SK-N-SH (cell line): Measurements from ENCODE around the gene CFAP57. TPM values are rescaled to one million over a fixed set of nuclear protein-coding genes. Genes with fewer than 3 reads are reported as not detected.

Experiments used
- CTCF ChIA-PET: fragments of 300-600, 350-600 bp; formaldehyde crosslinking; extraction: SDS; loops from one replicate; lab custom pipeline; 2021; lab: Yijun Ruan, JAX
- POLR2A ChIA-PET: fragments of 350-600 bp; sonication (Branson Sonifier 250); formaldehyde crosslinking; extraction: SDS; loops from one replicate; lab custom pipeline; 2020; ENCODE audit warnings: antibody characterized with exemption, inconsistent platforms; lab: Yijun Ruan, JAX
- DNase-seq: peaks from one replicate; pipeline ENCODE4 v3.0.0; 2012
- H2AFZ ChIP-seq: fragments of 200-600 bp; sonication (generic); 2 replicates; pipeline ENCODE4 v1.8.1; 2016; ENCODE audit warnings: antibody characterized with exemption, mild to moderate bottlenecking, low read depth
- H3F3A ChIP-seq: fragments of 200-600 bp; sonication (generic); replicated peaks from 2 replicates; pipeline ENCODE3; 2016; ENCODE audit warnings: antibody characterized with exemption, mild to moderate bottlenecking; ENCODE audit not compliant: insufficient read depth
- H3K27ac ChIP-seq, 2 experiments: fragments of 200-500 bp in 1 of 2; fragments of 200-600 bp in 1 of 2; sonication (Bioruptor generic) in 1 of 2; sonication (generic), shearing (Covaris generic) in 1 of 2; 2 replicates each; pipeline versions ENCODE4 v1.5.1 to v1.6.1; 2014 to 2016; ENCODE audit warnings: low read depth in 2 of 2, inconsistent platforms in 1 of 2, low read length in 1 of 2, mild to moderate bottlenecking in 1 of 2, mixed read lengths in 1 of 2
- H3K27me3 ChIP-seq: fragments of 200-600 bp; sonication (generic), shearing (Covaris generic); 2 replicates; pipeline ENCODE4 v1.6.1; 2016; ENCODE audit warnings: mixed run types; ENCODE audit not compliant: insufficient read depth
- H3K36me3 ChIP-seq, 2 experiments: fragments of 200-500 bp in 1 of 2; fragments of 200-600 bp in 1 of 2; sonication (Bioruptor generic) in 1 of 2; sonication (generic) in 1 of 2; replicated peaks in 1 of 2; 2 replicates each; pipeline versions ENCODE3 to v1.5.1; 2014 to 2016; ENCODE audit warnings: low read length in 1 of 2, mild to moderate bottlenecking in 1 of 2; ENCODE audit not compliant: insufficient read depth in 2 of 2, control insufficient read depth in 1 of 2
- H3K4me1 ChIP-seq, 2 experiments: fragments of 200-500 bp in 1 of 2; fragments of 200-600 bp in 1 of 2; sonication (Bioruptor generic) in 1 of 2; sonication (generic), shearing (Covaris generic) in 1 of 2; 2 replicates each; pipeline versions ENCODE4 v1.5.1 to v1.6.1; 2014 to 2016; ENCODE audit warnings: low read depth in 1 of 2, low read length in 1 of 2, mixed run types in 1 of 2; ENCODE audit not compliant: insufficient read depth in 2 of 2, control insufficient read depth in 1 of 2
- H3K4me2 ChIP-seq: fragments of 200-600 bp; sonication (generic), shearing (Covaris generic); 2 replicates; pipeline ENCODE4 v1.6.1; 2017; ENCODE audit warnings: mixed run types
- H3K4me3 ChIP-seq, 2 experiments: fragments of 200-500 bp in 1 of 2; fragments of 200-600 bp in 1 of 2; sonication (Bioruptor generic) in 1 of 2; sonication (generic), shearing (Covaris generic) in 1 of 2; 2 replicates each; pipeline versions ENCODE4 v1.5.1 to v1.8.1; 2014 to 2016; ENCODE audit warnings: low read depth in 2 of 2, inconsistent platforms in 1 of 2, low read length in 1 of 2, mild to moderate bottlenecking in 1 of 2, mixed read lengths in 1 of 2, moderate library complexity in 1 of 2
- H3K79me2 ChIP-seq: fragments of 200-600 bp; sonication (generic); 2 replicates; pipeline ENCODE4 v1.8.1; 2017; ENCODE audit warnings: mild to moderate bottlenecking; ENCODE audit not compliant: insufficient read depth
- H3K9ac ChIP-seq: fragments of 200-600 bp; sonication (generic); 2 replicates; pipeline ENCODE4 v1.6.1; 2017; ENCODE audit warnings: mixed run types
- H3K9me2 ChIP-seq: fragments of 200-600 bp; sonication (generic); 2 replicates; pipeline ENCODE4 v1.6.1; 2017; ENCODE audit warnings: mixed run types
- H3K9me3 ChIP-seq: fragments of 200-600 bp; sonication (generic); 2 replicates; pipeline ENCODE4 v1.6.1; 2017; ENCODE audit warnings: mixed run types, mild to moderate bottlenecking, moderate library complexity
- H4K20me1 ChIP-seq: fragments of 200-600 bp; sonication (generic); 2 replicates; pipeline ENCODE4 v1.6.1; 2017; ENCODE audit warnings: mild to moderate bottlenecking, mixed run types; ENCODE audit not compliant: insufficient read depth
- CTCF ChIP-seq: fragments of 200-600 bp; sonication (generic); IDR thresholded peaks from 2 replicates; pipeline ENCODE4 v1.6.1; 2017; ENCODE audit warnings: antibody characterized with exemption, mild to moderate bottlenecking, moderate library complexity
- EZH2phosphoT487 ChIP-seq: fragments of 200-600 bp; sonication (generic); IDR thresholded peaks from 2 replicates; pipeline ENCODE4 v1.6.1; 2017; ENCODE audit warnings: low read depth, mixed run types, mild to moderate bottlenecking, antibody characterized with exemption, moderate library complexity, borderline replicate concordance
- FOXJ3 ChIP-seq: sonication (generic); formaldehyde crosslinking; IDR thresholded peaks from 2 replicates; pipeline ENCODE4 v1.5.1; 2020; ENCODE audit warnings: mild to moderate bottlenecking, missing genetic modification reagents
- FOXM1 ChIP-seq: IDR thresholded peaks from 2 replicates; pipeline ENCODE4 v1.4.0; 2012; ENCODE audit warnings: low read depth, mild to moderate bottlenecking
- GABPA ChIP-seq: IDR thresholded peaks from 2 replicates; pipeline ENCODE4 v1.4.0; 2012; ENCODE audit warnings: low read depth, mild to moderate bottlenecking
- JUND ChIP-seq: IDR thresholded peaks from 2 replicates; pipeline ENCODE4 v1.4.0; 2012
- MEF2A ChIP-seq: IDR thresholded peaks from 2 replicates; pipeline ENCODE4 v1.4.0; 2012; ENCODE audit warnings: low read depth, borderline replicate concordance
- NFIC ChIP-seq: IDR thresholded peaks from 2 replicates; pipeline ENCODE4 v1.4.0; 2012; ENCODE audit warnings: borderline replicate concordance
- PBX3 ChIP-seq: IDR thresholded peaks from 2 replicates; pipeline ENCODE4; 2012
- POLR2AphosphoS5 ChIP-seq: IDR thresholded peaks from 2 replicates; pipeline ENCODE4 v1.6.1; 2012; ENCODE audit warnings: low read depth, low read length
- RAD21 ChIP-seq: IDR thresholded peaks from 2 replicates; pipeline ENCODE4 v1.6.1; 2012; ENCODE audit warnings: mild to moderate bottlenecking, low read length
- REST ChIP-seq: IDR thresholded peaks from 2 replicates; pipeline ENCODE4 v1.6.1; 2012; ENCODE audit warnings: mild to moderate bottlenecking, low read depth, low read length, moderate library complexity
- SIN3A ChIP-seq: IDR thresholded peaks from 2 replicates; pipeline ENCODE4 v1.6.1; 2012; ENCODE audit warnings: low read depth, mild to moderate bottlenecking, low read length, moderate library complexity, borderline replicate concordance
- USF1 ChIP-seq: IDR thresholded peaks from 2 replicates; pipeline ENCODE4 v1.4.0; 2012; ENCODE audit warnings: low read depth, borderline replicate concordance
- USF2 ChIP-seq: fragments of 150-350 bp; IDR thresholded peaks from 2 replicates; pipeline ENCODE4 v1.6.1; 2017; ENCODE audit warnings: antibody characterized with exemption, low read length, low read depth, borderline replicate concordance
- YY1 ChIP-seq: IDR thresholded peaks from 2 replicates; pipeline ENCODE4 v1.4.0; 2012; ENCODE audit warnings: low read depth, mild to moderate bottlenecking
- ZBTB33 ChIP-seq: IDR thresholded peaks from 2 replicates; pipeline ENCODE4 v1.4.0; 2012; ENCODE audit warnings: low read depth, borderline replicate concordance
- WGBS: methylation state at CpG from one replicate; pipeline ENCODE4 v1.1.6; 2017; ENCODE audit warnings: low lambda C conversion rate; 5-methylcytosine and 5-hydroxymethylcytosine counted together
- polyA plus RNA-seq, 3 experiments: library from polyadenylated mRNA; depleted of rRNA; stranded (reverse); fragments of >200 nt; gene quantifications; 2 replicates each; pipeline ENCODE4 v1.2.3, GENCODE V29; 2012

Gene CFAP57
- polyA plus RNA-seq, 1 of the 3 experiments (the other 2 are of a cell fraction): 0.36 TPM

GRCh38 chr1:43247256-43247921, 75.3 kb downstream of the CFAP57 start:
- Histone ChIP-seq H3F3A (no peaks in the 10 kb centered on the region), H4K20me1 (no peaks in the 10 kb centered on the region), H3K79me2 (no peaks in the 10 kb centered on the region), H3K36me3 (no peaks in the 10 kb centered on the region), H2AFZ (no peak overlapping the region), H3K9ac (no peak overlapping the region)
- DNase-seq: no peak
- POLR2A ChIA-PET: no interaction called here
- TF ChIP-seq FOXM1: no peak
- no peak for TF ChIP-seq SIN3A
- no peak for TF ChIP-seq NFIC
- no peak for TF ChIP-seq USF1
- TF ChIP-seq RAD21: no peak
- TF ChIP-seq MEF2A: no peak
- no peak for TF ChIP-seq USF2
- no peak for TF ChIP-seq REST
- no peak for TF ChIP-seq ZBTB33
- no peak for TF ChIP-seq POLR2AphosphoS5
- no peak for TF ChIP-seq FOXJ3
- no peak for TF ChIP-seq EZH2phosphoT487
- TF ChIP-seq PBX3: no peak
- TF ChIP-seq YY1: no peak
- TF ChIP-seq JUND: no peak
- no peak for TF ChIP-seq CTCF
- no peak for TF ChIP-seq GABPA
- TF ChIP-seq, all 33 proteins: peak for 0
- Histone ChIP-seq H3K4me2 (no peak overlapping the region), H3K27ac (no peak overlapping the region), H3K27me3 (peaks cover 9% of the 10 kb centered on the region; the same call in 1 of the 2 replicates), H3K4me1 (no peaks in the 10 kb centered on the region), H3K9me2 (no peaks in the 10 kb centered on the region), H3K4me3 (no peak overlapping the region), H3K9me3 (peaks cover 14% of the 10 kb centered on the region; the same call in 1 of the 2 replicates)
- WGBS: 30% methylated on average over 6 of the region's 6 CpGs
- CTCF ChIA-PET: no interaction called here
